Nephron (organoid): ENCODE results near the gene ADH1A.

ENCODE experiments used
- H3K27ac Mint-ChIP-seq, 3 experiments: 2 replicates each; pipeline ENCODE4 v1.8.0; 2020; ENCODE audit warnings: mixed read lengths in 3 of 3, mild to moderate bottlenecking in 2 of 3, moderate library complexity in 1 of 3
- H3K27me3 Mint-ChIP-seq: 2 replicates; pipeline ENCODE4 v1.8.0; 2021; ENCODE audit warnings: low read depth, mild to moderate bottlenecking, moderate library complexity, mixed read lengths
- H3K36me3 Mint-ChIP-seq: 2 replicates; pipeline ENCODE4 v1.8.0; 2020; ENCODE audit warnings: low read depth, mixed read lengths
- H3K4me1 Mint-ChIP-seq: 2 replicates; pipeline ENCODE4 v1.8.0; 2020; ENCODE audit warnings: mixed read lengths
- H3K4me3 Mint-ChIP-seq, 3 experiments: 2 replicates each; pipeline ENCODE4 v1.8.0; 2020; ENCODE audit warnings: mild to moderate bottlenecking in 3 of 3, mixed read lengths in 3 of 3, moderate library complexity in 2 of 3
- H3K9me3 Mint-ChIP-seq: 2 replicates; pipeline ENCODE4 v1.8.0; 2020; ENCODE audit warnings: mixed read lengths
- CTCF ChIP-seq, 3 experiments: fragments of 200-600 bp; sonication (generic); IDR thresholded peaks; one replicate each; pipeline ENCODE4 v1.5.0; 2021; ENCODE audit warnings: antibody characterized with exemption in 3 of 3; ENCODE audit not compliant: unreplicated experiment in 3 of 3

ADH1A gene

GRCh38 chr4:99300934-99301333 lies 10.1 kb upstream of the ADH1A start:
- H3K4me1 Mint-ChIP-seq = peaks cover 14% of the 10 kb centered on the region
- H3K9me3 Mint-ChIP-seq = peaks cover 39% of the 10 kb centered on the region
- H3K27ac Mint-ChIP-seq = peak overlapping the region; percentile 87 to 93 (median 89)
- no peaks in the 10 kb centered on the region for H3K36me3 Mint-ChIP-seq
- H3K27me3 Mint-ChIP-seq = no peaks in the 10 kb centered on the region
- no peak for TF ChIP-seq CTCF (IDR thresholded peaks at IDR 0.05; ENCODE audit: unreplicated experiment in 3 of 3)
- peak overlapping the region in 1 of 3 experiments; percentile 27 for H3K4me3 Mint-ChIP-seq

- Mint-ChIP-seq H3K4me1 (no peaks in the 10 kb centered on the region), H3K36me3 (no peaks in the 10 kb centered on the region), H3K27ac (no peak overlapping the region)
Measured at GRCh38 chr4:99293357-99293756, 2.6 kb upstream of the ADH1A start.

GRCh38 chr4:99285387-99285786 lies 5.4 kb downstream of the ADH1A start:
- no peak overlapping the region for H3K4me3 Mint-ChIP-seq
- no peaks in the 10 kb centered on the region for H3K36me3 Mint-ChIP-seq
- H3K27me3 Mint-ChIP-seq = no peaks in the 10 kb centered on the region
- no peaks in the 10 kb centered on the region for H3K9me3 Mint-ChIP-seq
- H3K4me1 Mint-ChIP-seq = peaks cover 5% of the 10 kb centered on the region
- TF ChIP-seq CTCF (IDR thresholded peaks at IDR 0.05; ENCODE audit: unreplicated experiment in 3 of 3) = no peak
- no peak overlapping the region for H3K27ac Mint-ChIP-seq

More at GRCh38 chr4:99293357-99293756, 2.6 kb upstream of the ADH1A start:
- TF ChIP-seq CTCF (IDR thresholded peaks at IDR 0.05; ENCODE audit: unreplicated experiment in 3 of 3) = no peak
- H3K4me3 Mint-ChIP-seq = no peak overlapping the region
- no peaks in the 10 kb centered on the region for H3K27me3 Mint-ChIP-seq
- peaks cover 40% of the 10 kb centered on the region for H3K9me3 Mint-ChIP-seq

DNA sequence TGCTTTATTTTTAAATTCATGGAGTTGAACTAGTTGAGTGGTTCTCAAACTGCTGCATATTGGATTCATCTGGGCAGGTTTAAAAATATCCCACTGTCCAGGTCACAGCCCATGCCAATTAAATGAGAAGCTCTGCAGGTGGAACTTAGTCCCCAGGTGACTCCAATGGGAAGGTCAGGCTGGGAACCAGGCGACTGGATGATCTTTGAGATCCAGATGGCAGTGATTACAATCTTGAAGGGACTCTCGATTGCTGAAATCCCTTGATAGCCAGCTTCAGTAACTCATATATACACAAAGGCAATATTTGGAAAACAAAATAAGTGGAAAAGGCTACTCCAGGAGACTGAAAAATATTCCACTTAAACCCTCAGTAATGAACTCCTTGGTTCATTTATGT lies 8.1 kb downstream of the ADH1A start:
- H3K4me1 Mint-ChIP-seq = no peaks in the 10 kb centered on the region

DNA sequence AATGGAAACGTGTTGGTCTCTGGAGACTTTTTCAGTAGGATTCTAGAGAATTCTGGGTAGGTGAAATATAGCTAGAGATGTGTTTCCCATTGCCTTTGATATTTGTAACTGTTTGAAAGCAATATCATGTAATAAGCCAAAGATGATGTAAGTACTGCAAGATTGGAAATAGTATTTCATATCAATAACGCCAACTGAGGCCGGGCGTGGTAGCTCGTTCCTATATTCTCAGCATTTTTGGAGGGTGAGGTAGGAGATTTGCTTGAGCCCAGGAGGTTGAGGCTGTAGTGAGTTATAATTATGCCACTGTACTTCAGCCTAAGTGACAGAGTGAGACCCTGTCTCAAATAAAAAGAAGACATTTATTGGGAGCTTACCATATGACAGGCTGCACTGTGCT lies 9.5 kb downstream of the ADH1A start:
- no peak overlapping the region for H3K27ac Mint-ChIP-seq
- no peaks in the 10 kb centered on the region for H3K27me3 Mint-ChIP-seq
- H3K4me1 Mint-ChIP-seq = no peaks in the 10 kb centered on the region
- peaks cover 3% of the 10 kb centered on the region for H3K9me3 Mint-ChIP-seq
- H3K4me3 Mint-ChIP-seq = no peak overlapping the region
- no peak for TF ChIP-seq CTCF (IDR thresholded peaks at IDR 0.05; ENCODE audit: unreplicated experiment in 3 of 3)
- H3K36me3 Mint-ChIP-seq = no peaks in the 10 kb centered on the region

More for the DNA sequence above, 8.1 kb downstream of the ADH1A start:
- Mint-ChIP-seq H3K4me3 (no peak overlapping the region), H3K9me3 (peaks cover 3% of the 10 kb centered on the region), H3K27me3 (no peaks in the 10 kb centered on the region), H3K36me3 (no peaks in the 10 kb centered on the region), H3K27ac (no peak overlapping the region)
- TF ChIP-seq CTCF (IDR thresholded peaks at IDR 0.05; ENCODE audit: unreplicated experiment in 3 of 3) = no peak

DNA sequence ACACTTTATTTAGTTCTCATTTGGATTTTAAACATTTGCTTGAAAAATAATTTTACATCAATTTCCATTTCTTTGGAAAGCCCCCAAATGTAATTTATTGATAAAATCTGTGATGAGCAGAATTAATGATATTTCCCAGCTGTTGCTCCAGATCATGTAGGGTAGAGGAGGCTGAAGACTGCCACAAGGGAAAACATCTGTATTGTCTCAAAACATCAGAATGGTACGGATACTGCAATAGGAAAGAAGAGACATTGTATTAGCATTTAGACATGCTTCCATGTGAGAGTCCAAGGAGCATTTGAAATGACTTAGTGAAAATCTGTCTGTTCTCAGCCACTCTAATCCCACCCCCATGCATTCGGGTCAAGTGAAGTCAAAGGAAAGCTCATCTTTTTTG lies 14.4 kb downstream of the ADH1A start:
- Mint-ChIP-seq H3K36me3 (no peaks in the 10 kb centered on the region), H3K27ac (peak overlapping the region; percentile 60 to 83 (median 81)), H3K9me3 (peaks cover 3% of the 10 kb centered on the region), H3K4me3 (no peak overlapping the region), H3K27me3 (no peaks in the 10 kb centered on the region), H3K4me1 (no peaks in the 10 kb centered on the region)
- TF ChIP-seq CTCF (IDR thresholded peaks at IDR 0.05; ENCODE audit: unreplicated experiment in 3 of 3) = no peak
